Stimulated activated naive CD8-positive, alpha-beta T cell treated with anti-CD3 and anti-CD28 coated beads, Interleukin-15, Interleukin-2, amounts not matched to agents 100 U/mL and 50 U/mL, for 24 hours (primary cell): ENCODE data around the gene UQCC2.

Experiments
- ATAC-seq: fragments of 150-1000 bp; cut with Tn5 transposase; one replicate; pipeline ENCODE4 v1.10.0; 2021
- DNase-seq: peaks from one replicate; pipeline ENCODE4 v3.0.0; 2021

Gene UQCC2

DNA sequence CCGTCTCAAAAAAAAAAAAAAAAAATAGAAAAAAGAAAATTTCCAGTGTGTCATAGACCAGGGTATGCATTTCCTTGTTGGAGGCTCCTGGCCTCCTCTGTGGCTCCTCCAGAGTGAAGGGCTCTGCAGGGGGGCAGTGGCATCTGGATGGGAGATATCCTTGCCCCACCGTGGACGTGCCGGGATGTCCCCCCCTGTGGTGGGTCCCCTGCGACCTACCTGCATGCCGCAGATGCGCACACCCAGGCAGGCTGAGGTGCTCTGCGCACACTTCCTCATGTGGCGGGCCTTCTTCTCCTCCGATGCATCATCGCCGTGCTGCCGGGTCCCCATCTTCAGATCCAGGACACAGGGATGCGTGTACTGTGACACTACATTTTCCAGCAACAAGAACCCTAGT, 13.7 kb upstream of the UQCC2 start:
- ATAC-seq (no peak), DNase-seq (no peak)

DNA sequence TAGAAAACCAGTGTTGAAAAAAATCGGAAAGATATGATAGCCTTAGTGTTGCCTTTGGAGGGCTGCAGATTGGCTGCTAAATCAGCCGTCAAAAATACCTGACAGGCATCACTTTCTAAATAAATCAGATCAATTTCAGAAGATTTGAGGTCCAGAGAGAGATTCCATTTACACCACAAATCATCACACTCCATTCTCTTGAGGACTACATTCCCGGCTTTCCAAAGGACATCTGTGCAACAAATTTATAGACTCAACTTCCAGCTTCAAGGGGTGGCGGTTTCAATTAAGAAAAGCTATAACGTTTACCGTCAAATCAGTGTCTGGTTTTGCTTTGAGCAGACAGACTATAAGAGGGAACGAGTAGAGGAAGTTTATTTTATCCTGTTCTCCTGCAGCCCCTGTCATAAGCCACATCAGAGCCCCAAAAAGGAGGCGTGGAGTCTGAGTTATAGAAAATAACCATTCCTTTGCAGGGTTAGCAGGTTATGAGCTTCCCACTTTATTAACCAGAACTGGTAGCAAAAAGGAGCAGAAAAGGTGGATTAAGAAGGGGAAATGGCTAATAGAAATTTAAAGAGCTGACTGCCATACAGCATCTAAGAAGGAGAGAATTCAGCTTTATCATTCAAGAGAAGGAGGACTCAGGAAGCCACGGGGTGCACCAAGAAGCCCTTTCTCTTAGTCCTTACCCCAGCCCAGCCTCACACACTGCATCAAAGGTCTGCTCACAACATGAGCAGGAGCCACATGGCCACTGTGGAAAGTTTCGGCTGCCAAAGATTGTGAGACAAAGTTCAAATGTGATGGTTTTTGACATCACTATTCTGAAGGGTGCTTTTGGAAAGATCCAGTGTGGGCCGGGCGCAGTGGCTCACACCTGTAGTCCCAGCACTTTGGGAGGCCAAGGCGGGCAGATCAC, 12.9 kb upstream of the UQCC2 start:
- no peak for ATAC-seq
- no peak for DNase-seq

DNA sequence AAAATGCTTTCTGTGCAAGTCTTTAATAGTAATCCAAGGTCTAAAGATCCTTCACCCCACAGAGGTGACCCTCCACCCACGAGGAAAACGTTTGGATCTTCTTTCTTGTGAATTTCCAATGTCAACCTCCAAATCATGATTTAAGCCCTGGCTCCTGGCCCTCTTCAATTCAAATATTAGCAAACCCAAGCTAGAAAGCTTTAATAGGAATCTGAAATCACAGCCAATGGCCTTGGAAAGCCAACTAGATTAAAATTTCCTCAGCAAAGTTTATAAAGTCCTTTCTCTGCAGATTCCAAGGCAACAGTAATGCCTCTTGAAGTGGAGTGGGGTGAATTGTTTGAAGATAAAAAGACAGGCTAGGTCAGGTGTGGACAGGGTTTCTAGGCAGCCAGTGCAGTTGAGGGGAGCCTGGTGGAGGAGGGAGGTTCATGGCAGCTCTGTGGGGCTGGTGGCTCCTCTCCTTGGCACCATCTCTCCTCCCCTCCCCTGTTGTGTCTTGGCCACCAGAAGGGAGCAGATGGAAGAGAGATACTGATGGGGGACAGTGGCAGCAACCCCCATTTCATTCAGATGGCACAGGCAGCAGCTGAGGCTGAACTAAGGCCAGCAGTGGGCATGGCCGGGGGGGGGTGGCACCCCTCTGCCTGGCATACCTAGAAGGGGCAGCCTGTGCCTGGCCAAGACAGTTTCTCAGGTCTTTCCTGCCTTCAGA, 12.0 kb upstream of the UQCC2 start:
- ATAC-seq: no peak
- no peak for DNase-seq

DNA sequence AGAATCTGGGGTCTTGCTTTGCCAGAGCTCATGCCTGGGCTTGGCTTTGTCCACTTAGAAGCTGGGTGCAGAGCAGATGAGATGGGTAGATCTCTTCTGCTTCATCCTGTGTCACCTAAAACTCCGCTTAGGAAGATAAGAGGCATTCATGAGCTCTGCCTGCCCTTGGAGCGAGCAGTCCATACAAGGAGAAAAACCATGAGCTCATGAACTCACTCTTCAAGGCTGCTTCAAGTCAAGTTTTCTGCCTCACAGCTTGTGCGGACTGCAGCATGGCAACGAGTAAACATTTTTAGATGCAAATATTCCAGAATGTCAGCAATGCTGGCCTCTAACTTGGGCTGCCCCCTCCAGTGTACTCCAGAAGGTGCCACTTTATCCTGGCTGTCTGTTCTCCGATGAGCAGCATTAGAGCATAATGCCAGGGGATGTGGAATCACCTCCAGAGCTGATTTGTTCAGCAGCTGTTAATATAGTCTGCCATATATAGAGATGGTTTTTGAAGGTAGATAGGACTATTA, 10.7 kb upstream of the UQCC2 start:
- DNase-seq (no peak), ATAC-seq (no peak)

DNA sequence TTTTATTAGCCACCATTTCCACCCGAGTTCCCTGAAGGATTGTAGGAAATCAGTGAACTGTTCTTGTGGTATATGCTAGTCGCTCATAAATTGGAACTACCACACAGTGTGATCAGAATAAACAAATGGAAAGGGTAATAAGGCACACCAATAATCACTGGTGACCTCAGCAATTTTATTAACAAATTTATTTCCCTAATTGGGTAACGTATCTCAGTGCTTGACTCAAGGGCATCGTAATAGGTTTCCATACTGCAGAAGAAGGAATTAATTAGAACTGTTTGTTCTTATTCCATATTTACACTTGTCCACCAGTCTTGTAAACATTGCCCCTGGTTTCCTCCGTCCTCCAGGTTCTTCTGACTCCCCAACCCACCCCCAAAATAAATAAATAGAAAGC, 10.0 kb upstream of the UQCC2 start:
- ATAC-seq (no peak), DNase-seq (no peak)

DNA sequence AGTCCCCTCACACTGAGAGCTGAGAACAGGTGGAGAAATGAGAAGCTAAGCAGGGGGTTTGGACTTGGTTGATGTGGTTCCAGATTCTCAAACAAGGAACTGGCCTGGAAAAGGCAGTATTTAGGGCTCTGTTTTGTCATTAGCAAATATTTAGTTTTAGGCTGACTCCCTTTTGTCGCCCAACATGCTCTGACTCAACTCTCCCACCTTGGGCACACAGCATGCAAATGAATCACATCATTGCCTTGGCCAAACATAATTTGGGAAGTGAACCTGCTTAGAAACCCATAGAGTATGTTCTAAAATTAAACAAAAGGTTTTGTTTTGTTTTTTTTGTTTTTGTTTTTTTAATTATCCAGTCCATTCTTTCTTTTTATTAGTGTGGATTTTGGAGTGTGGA, 9.5 kb upstream of the UQCC2 start:
- ATAC-seq: no peak
- no peak for DNase-seq

DNA sequence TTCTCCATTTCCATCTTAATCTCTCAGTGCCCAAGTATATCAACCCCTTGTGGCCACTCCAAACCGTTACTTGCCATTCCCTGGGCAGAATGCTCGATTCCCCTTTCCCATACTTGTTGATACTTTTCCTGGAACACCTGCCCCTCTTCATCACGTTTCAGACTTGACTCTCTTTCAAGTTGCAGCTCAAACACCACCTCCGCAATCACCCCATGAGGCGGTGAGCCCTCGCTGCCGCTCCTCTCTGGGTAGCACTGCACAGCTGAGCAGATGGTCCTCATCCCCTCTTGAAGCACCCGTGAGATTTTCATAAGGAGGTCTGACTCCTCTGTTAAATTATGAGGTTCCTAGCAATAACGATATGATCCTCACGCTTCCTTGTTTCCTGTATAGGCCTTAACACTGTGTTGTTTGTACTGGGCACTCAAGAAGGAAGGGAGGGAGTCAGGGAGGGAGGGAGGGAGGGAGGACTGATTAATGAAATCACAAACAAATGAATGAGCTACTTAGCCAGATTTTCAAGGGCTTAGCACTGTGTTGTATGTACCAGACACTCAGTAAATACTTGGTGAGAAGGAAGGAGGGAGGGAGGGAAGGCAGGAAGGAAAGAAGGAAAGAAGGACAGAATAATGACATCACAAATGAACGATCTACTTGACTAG, 8.0 kb upstream of the UQCC2 start:
- ATAC-seq: no peak
- DNase-seq: no peak

DNA sequence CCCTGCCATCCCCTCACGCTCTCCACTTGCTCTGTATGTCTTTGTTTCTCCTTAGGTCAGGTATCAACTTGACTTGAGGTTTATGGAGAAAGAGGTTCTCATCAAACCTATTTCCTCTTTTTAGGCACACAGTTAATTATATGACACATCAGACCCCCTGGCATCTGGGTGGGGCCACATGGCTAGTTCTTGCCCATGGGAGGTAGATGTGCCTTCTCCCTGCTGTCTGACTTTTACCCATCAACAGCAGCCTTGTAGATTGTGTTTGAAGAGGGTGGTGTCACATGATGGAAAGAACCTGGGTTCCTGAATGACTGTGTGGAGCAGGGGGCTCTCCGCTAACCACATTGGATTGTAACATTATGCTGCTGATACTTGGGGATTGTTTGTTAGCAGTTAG, 7.2 kb upstream of the UQCC2 start:
- ATAC-seq: no peak

DNA sequence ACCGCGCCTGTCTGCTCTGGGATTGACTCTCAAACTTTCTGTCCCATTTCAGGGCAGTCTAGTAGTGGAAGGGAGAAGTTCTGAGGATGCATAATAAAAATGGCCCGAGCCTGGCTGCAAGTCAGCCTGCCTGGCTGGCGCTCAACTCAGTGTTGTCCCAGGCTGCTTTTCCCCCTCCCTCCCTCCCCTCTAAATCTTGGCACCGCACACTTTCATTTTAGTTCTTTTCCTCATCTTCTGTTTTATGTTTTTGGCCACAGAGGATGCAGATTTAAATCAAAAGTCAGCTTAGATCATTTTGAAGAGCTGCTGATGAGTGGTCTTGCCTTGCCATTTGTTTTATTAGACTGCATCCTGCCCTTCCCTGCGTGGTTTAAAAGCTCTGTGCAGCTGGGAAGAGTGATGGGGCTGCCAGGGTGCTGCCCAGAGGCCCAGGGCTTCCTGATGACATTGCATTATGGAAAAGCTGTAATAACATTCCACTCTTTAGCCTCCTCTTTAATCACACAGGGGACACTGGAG, 6.5 kb upstream of the UQCC2 start:
- DNase-seq: no peak
- ATAC-seq: no peak

More for the DNA sequence above, 7.2 kb upstream of the UQCC2 start:
- DNase-seq: no peak

DNA sequence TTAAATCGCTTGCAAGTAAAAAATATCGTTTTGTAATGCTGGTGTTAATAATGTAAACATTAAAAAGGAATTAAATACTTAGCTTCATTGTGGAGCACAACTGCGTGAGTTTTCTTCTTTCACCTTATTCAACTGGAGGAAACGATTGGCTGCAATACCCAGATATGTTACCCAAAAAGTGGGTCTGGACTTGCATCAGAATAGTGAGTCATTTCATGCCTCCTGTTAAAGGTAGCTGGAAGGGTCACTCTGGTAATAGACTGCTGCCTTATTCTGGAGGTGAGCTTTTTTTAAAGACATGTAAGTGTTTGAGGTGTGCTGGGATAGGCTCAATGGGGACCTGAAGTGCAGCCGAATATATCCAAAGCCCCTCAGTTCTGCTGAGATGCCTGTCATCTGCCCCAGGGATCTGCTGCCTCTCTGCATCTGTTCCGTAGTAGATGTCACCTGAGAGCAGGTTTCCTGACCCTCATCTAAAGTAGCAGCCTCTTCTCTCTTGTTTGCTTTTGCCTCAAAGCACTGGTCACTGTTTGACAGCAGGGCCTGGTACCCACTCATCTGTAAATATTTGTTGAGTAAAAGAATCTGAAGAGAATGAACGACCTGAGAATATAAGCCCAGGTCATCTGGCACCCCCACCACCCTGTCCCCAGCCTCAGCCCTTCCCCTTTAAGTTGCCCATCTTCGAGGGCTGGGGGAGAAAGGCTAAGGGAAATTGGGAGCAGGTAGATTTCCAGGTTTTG, 5.6 kb upstream of the UQCC2 start:
- ATAC-seq: no peak

DNA sequence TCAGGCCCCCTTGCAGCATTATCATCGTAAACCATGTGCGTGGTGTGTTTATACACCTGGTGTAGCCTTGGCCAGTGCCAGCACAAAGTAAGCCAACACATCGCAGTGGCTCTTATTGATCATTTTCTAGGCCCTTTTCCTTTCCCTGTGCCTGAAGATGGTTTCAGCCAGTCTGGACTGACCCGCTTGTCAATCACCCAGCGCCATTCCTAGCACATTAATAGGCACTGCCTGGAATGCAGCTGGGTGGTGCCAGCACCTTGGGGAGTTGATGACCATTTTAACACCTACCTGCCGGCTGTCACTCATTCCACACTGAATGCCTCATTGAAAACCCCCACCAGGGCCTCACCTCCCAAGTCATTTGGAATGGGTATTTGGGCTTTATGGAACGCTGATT, 4.9 kb upstream of the UQCC2 start:
- no peak for ATAC-seq
- DNase-seq: no peak

More for the DNA sequence above, 5.6 kb upstream of the UQCC2 start:
- no peak for DNase-seq

DNA sequence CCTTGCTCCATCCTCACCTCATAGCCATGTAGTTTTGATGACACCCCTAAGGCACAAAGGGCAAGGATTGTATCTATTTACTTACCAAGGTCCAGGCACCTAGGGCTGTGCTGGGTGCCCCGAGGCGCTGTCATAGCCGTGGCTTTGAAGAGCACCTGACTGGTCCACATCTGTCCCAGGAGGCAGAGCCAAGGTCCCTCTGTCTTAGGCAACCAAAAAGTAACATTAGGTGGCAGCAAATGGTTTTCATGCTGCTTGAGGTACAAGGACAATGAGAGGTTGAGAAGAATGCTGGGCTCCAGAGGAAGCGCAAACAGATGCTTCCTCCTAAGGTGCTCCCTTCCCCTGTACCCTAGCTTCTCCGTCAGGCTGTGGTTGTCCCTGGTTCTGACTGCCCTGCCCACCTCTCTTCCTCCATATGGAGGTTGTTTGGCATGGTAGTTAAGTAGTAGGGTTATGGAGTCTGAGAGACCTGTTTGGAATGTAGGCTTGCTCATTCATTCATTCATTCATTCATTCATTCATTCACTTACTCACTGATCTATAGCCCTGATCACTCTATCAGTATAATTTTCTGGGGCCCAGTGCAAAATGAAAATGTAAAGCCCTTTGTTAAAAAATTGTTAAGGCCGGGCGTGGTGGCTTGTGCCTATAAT, 3.0 kb upstream of the UQCC2 start:
- ATAC-seq: no peak
- DNase-seq: no peak

DNA sequence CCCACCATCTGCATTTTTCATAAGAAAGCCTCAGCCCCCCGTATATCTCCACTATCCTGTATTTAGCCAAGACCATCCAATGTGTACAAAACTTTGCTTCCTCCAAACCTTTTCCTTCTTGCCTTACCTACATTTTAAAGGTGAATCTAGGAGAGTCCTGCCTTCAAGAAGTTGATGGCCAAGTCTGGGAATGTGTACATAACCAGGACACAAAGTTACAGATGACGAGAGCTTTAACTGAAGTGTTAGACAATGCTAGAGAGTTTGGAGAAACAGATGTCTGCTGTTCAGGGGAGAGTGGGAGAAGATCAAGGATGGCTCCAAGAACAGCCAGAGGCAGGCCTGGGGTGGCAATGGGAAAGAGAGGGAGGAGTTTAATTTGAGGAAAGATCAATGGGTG, 2.3 kb upstream of the UQCC2 start:
- DNase-seq (no peak), ATAC-seq (no peak)

DNA sequence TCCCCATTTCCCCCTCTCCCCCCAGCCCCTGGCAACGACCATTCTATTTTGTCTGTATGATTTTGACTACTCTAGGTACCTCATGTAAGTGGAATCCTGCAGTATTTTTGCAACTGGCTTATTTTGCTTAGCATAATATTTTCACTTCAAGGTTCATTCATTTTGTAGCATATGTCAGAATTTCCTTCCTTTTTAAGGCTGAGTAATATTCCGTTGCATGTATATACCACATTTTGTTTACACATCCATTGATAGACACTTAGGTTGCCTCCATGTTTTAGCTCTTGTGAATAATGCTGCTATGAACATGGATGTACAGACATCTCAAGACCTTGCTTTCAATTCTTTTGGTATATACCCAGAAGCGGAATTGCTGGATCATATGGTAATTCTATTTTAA, 1.4 kb upstream of the UQCC2 start:
- DNase-seq: no peak
- no peak for ATAC-seq

DNA sequence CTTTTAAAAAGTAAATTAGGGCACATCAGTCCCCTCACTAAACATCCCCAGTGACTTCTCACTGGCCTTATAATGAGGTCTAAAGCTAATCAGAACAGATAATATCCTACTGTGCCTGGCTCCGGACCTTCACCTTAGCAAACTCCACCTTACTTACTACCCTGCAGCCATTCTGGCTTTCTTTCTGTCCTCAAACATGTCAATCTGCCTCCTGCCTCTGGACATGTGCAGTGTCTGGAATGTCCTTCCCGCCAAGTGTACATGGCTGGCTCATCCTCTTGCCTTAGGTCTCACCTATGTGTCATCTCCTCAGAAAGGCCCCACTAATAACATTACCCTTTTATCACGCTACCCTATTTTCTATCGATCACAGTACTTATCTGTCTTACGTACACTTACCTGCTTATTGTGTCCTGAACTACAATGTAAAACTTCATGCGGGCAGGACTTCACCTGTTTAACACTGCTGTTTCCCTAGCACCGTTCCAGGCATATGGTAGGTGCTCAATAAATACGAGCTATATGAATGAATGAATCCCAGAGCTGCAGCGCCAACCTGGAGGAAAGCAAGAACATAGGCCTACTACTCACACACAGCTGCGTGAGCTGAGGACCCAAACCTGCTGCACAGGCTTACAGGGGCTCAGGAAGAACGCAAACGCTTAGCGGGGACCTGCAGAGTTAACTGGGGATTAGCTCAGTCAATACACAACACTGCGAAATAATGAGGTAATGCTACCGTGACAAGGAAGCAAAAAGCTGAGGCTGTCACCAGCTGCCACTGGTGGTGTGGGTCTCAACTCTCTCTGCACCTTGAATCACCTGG, 991 bp downstream of the UQCC2 start:
- no peak for ATAC-seq
- DNase-seq: no peak

DNA sequence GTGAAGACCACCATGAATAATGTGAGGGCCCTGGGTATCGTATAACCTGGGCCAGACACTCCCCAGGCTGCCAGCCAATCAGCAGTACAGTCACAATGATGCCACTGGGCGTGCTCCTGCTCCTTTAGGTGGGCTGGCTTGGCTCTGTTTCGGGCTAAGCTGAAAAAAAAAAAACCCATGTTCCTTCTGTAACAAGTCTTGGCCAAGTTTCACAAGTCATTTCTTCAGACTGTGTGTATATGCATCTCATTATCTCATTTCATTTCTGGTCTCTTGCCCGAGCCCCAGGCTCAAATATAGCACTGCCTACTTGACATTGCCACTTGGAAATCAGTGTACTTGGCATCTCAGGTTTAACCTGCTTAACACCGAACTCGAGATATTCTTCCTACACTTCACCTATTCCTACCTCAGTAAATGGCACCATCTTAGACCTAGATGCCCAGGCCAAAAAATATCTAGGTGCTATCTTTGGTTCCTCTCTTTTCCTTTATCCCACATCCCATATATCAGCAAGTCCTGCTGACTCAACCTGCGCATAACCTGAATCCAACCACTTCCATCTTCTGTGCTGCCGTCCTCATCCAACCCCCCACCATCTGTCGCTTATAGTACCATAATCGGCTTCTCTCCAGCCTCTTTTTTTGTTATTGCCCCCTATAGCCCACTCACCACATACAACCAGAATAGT, 1.8 kb downstream of the UQCC2 start:
- no peak for ATAC-seq
- no peak for DNase-seq

DNA sequence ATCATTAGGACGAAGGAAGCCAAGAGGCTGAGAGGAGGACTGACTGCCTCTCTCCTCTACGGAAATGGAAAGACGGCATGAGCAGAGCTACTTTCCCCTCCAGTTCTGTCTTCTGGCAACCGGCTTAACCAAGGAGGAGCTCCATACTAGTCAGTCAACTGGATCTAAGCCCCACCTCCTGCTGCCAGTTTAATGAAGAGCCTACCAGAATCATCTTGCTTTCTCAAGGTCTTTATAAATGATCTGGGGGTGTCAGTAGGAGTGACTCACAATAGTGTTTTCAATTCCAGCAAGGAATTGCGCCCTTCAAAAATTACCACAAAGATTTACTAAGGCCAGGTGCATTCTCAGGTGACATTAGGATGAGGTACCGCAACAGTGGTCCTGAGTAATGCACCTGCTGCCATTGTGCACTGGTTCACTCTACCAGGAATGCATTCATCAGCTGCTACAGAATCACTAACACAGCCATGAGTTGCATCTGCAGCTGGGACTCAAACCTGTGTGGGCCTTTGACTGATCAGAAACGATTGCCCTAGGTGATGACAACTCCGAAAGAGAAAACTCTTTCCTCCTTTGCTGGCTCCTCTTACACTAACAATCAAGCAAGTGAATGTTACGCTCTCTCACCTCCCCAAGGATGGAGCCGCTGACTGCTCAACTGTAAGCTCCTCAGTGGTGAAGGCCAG, 2.8 kb downstream of the UQCC2 start:
- DNase-seq: no peak
- ATAC-seq: no peak

DNA sequence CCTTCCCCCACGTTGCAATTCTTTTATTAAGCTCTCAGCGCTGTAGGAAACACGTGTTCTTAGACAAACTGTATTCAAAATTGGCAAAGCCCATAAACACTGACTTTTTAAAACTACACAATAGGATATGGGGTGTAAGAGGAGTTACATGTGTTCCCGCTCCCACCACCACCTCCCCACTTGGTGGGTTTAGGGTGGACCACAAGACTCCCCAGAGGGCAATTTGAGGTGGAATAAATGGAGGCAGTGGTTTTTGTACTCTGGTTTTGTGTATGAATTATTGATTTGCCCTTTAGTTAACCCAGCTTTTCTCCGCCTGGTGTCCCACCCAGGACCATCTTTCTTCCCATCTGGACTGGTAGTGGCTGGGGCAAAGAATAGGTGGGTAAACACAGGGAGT, 3.7 kb downstream of the UQCC2 start:
- no peak for DNase-seq
- ATAC-seq: no peak
